ENCODE data around the gene CCDC93. TPM values are rescaled to one million over a fixed set of nuclear protein-coding genes. Genes with fewer than 3 reads are reported as not detected.

Gene CCDC93
- total RNA-seq, 1 donor from 2014 or later: 64.5 TPM

DNA sequence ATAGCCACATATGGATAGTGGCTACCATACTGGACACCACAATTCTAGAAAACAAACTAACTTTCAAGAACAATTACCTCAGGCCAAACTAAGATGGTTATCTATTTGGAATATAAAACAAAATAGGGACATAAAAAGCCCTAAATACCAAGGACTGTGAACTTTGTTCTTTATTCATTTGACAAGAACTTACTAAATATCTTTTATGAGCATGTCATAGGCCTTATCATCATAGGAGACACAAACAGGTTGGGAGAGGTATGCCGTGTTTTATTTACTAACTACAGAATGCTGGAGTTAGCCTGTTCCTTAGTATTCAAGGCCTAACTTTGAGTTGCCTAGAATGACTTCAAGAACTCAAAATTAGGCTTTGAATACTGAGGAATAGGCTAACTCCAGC lies 32.1 kb downstream of the CCDC93 start:
- TF ChIP-seq, protein P1, sequence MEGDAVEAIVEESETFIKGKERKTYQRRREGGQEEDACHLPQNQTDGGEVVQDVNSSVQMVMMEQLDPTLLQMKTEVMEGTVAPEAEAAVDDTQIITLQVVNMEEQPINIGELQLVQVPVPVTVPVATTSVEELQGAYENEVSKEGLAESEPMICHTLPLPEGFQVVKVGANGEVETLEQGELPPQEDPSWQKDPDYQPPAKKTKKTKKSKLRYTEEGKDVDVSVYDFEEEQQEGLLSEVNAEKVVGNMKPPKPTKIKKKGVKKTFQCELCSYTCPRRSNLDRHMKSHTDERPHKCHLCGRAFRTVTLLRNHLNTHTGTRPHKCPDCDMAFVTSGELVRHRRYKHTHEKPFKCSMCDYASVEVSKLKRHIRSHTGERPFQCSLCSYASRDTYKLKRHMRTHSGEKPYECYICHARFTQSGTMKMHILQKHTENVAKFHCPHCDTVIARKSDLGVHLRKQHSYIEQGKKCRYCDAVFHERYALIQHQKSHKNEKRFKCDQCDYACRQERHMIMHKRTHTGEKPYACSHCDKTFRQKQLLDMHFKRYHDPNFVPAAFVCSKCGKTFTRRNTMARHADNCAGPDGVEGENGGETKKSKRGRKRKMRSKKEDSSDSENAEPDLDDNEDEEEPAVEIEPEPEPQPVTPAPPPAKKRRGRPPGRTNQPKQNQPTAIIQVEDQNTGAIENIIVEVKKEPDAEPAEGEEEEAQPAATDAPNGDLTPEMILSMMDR (IDR thresholded peaks at IDR 0.05; ENCODE audit: unreplicated experiment): no peak
- H3K27me3 Mint-ChIP-seq (ENCODE audit: unreplicated experiment): no peaks in the 10 kb centered on the region
- no peak overlapping the region for H3K27ac Mint-ChIP-seq (ENCODE audit: unreplicated experiment)
- DNase-seq (ENCODE audit: low spot score): no peak
- H3K4me3 Mint-ChIP-seq (ENCODE audit: unreplicated experiment): no peak overlapping the region
- no peaks in the 10 kb centered on the region for H3K9me3 Mint-ChIP-seq (ENCODE audit: unreplicated experiment)
- peaks cover 20% of the 10 kb centered on the region for H3K36me3 Mint-ChIP-seq (ENCODE audit: low read depth, unreplicated experiment)
- peaks cover 25% of the 10 kb centered on the region for H3K4me1 Mint-ChIP-seq (ENCODE audit: unreplicated experiment)

DNA sequence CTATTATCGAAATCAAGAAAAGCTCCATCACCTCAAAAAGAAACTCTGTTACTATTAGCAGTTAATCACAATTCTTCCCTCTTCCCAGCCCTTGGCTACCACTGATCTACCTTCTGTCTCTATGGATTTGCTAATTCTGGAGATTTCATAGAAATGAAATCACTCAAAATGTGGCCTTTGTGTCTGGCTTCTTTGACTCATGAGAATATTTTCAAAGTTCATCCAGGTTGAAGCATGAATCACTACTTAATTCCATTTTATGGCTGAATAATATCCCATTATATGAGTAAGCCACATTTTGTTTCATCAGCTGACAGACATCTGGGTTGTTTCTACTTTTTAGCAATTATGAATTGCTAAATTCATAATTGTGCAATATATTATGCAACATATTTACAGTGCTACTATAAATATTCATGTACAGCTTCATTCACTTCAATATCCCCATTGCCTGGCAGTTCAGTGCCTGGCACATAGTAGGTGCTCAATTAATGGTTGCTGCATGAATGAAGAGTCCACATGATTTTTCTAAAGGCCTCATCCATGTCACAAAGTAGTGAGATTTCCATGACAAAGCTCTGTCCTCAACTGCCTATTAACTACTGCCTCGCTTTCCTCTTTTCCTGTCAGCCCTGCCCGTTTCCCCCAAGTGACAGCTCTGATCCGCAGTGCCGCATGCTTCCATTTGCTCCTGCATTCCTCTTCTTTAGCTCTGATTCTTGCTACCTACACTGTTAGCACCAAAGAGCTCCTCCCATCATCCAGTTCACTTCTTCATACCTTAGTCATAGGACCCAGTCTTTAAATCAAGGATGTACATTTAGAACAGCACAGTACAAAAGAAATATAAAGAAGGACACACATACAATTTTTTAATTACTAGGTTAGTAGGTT lies 32.8 kb downstream of the CCDC93 start:
- Mint-ChIP-seq H3K27ac (ENCODE audit: unreplicated experiment) (no peak overlapping the region), H3K9me3 (ENCODE audit: unreplicated experiment) (no peaks in the 10 kb centered on the region), H3K4me1 (ENCODE audit: unreplicated experiment) (peaks cover 28% of the 10 kb centered on the region), H3K36me3 (ENCODE audit: low read depth, unreplicated experiment) (peaks cover 20% of the 10 kb centered on the region), H3K4me3 (ENCODE audit: unreplicated experiment) (peak overlapping the region; percentile 26), H3K27me3 (ENCODE audit: unreplicated experiment) (peaks cover 2% of the 10 kb centered on the region)
- DNase-seq (ENCODE audit: low spot score): no peak
- TF ChIP-seq, protein P1 (IDR thresholded peaks at IDR 0.05; ENCODE audit: unreplicated experiment): no peak

DNA sequence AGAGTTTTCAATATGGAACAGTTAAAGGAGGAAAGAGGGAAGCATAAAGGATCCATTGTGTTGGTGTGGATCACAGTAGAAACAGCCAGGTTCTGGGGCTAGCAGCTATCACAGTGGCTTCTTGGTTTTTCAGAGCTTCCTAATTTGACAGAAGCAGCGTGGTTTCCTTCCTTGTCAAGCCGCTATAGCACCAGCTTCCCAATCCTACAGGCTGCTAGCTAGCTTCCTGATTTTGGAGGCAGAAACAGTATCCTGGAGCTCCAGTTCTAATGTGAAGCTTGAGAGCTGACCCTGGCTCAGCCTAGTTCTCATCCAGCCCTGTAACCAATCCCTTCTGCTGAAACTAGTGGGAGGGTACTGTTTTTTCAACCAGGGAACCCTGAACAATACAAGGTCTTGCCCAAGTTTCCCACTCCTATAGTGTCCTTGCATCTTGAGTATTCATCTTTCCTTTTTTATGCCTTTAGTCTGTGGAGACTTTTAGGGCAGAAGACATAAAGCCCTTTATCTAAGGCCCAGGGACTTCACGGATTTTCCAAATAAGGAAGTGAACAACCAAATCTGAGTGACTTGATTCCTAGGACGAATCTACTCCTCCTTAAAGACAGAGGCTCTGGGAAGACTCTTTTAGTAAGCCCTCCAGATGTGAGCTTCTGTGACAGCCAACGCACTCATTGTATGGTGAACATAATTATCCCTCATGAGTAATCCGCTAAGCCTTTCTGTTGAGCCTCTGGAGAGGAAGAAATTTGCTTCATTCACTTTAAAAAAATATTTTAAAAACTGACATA lies 33.8 kb downstream of the CCDC93 start:
- peaks cover 28% of the 10 kb centered on the region for H3K4me1 Mint-ChIP-seq (ENCODE audit: unreplicated experiment)
- peaks cover 20% of the 10 kb centered on the region for H3K36me3 Mint-ChIP-seq (ENCODE audit: low read depth, unreplicated experiment)
- H3K27ac Mint-ChIP-seq (ENCODE audit: unreplicated experiment): no peak overlapping the region
- TF ChIP-seq, protein P1 (IDR thresholded peaks at IDR 0.05; ENCODE audit: unreplicated experiment): no peak
- H3K27me3 Mint-ChIP-seq (ENCODE audit: unreplicated experiment): peaks cover 2% of the 10 kb centered on the region
- no peak overlapping the region for H3K4me3 Mint-ChIP-seq (ENCODE audit: unreplicated experiment)
- no peaks in the 10 kb centered on the region for H3K9me3 Mint-ChIP-seq (ENCODE audit: unreplicated experiment)
- no peak for DNase-seq (ENCODE audit: low spot score)

DNA sequence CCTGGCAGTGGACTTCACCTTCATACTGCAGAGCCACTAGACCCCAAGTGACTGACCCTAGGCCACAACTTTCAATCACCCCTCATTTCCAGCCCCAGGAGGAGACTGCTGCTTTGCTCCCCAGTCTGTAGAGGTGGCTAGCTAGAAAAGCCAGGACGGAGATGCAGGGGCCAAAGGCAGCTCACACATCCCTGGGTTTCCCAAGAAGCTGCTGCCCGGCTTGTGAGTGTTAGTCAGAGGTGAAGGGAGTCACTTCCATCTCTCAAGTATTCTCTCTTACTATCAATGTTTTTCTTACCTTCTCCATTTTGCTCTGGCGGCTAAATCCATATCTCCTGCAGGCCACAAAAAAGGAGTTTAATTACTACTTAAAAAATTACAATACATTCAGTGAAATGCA lies 36.2 kb downstream of the CCDC93 start:
- H3K27me3 Mint-ChIP-seq (ENCODE audit: unreplicated experiment): peaks cover 2% of the 10 kb centered on the region
- peaks cover 32% of the 10 kb centered on the region for H3K36me3 Mint-ChIP-seq (ENCODE audit: low read depth, unreplicated experiment)
- no peaks in the 10 kb centered on the region for H3K9me3 Mint-ChIP-seq (ENCODE audit: unreplicated experiment)
- TF ChIP-seq, protein P1 (IDR thresholded peaks at IDR 0.05; ENCODE audit: unreplicated experiment): no peak
- no peak for DNase-seq (ENCODE audit: low spot score)
- no peak overlapping the region for H3K27ac Mint-ChIP-seq (ENCODE audit: unreplicated experiment)
- peaks cover 27% of the 10 kb centered on the region for H3K4me1 Mint-ChIP-seq (ENCODE audit: unreplicated experiment)
- no peak overlapping the region for H3K4me3 Mint-ChIP-seq (ENCODE audit: unreplicated experiment)
